Neural cell (in vitro differentiated cells): ENCODE data around the gene WDR26.
"Not testable (repeated sequence)": the region's sequence is repeated elsewhere in the genome, so short reads cannot be mapped to it uniquely, and the experiment has no call there.

Experiments used
- TAF1 ChIP-seq: IDR thresholded peaks from 2 replicates; pipeline ENCODE4 v1.6.1; 2012; ENCODE audit warnings: low read depth
- TF ChIP-seq, protein P1 (sequence below): fragments of 450-650 bp; IDR thresholded peaks from 2 replicates; pipeline ENCODE4 v1.5.1; 2014; ENCODE audit warnings: antibody characterized with exemption, mild to moderate bottlenecking, moderate library complexity; ENCODE audit not compliant: poor library complexity, severe bottlenecking

DNA sequence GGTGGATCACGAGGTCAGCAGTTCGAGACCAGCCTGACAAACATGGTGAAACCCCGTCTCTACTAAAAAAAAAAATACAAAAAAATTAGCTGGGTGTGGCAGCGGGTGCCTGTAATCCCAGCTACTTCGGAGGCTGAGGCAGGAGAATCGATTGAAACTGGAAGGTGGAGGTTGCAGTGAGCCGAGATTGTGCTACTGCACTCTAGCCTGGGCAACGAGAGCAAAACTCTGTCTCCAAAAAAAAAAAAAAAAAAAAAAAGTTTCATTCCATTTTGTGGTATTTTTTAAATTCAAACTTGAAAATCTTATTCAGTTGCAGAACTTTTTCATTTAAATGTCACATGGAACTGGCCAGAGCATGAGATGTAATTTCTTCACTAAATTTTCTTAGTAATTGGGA lies 7.7 kb downstream of the WDR26 start:
- TF ChIP-seq, protein P1, sequence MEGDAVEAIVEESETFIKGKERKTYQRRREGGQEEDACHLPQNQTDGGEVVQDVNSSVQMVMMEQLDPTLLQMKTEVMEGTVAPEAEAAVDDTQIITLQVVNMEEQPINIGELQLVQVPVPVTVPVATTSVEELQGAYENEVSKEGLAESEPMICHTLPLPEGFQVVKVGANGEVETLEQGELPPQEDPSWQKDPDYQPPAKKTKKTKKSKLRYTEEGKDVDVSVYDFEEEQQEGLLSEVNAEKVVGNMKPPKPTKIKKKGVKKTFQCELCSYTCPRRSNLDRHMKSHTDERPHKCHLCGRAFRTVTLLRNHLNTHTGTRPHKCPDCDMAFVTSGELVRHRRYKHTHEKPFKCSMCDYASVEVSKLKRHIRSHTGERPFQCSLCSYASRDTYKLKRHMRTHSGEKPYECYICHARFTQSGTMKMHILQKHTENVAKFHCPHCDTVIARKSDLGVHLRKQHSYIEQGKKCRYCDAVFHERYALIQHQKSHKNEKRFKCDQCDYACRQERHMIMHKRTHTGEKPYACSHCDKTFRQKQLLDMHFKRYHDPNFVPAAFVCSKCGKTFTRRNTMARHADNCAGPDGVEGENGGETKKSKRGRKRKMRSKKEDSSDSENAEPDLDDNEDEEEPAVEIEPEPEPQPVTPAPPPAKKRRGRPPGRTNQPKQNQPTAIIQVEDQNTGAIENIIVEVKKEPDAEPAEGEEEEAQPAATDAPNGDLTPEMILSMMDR = not testable (repeated sequence)
- not testable (repeated sequence) for TF ChIP-seq TAF1
